HEK293 (cell line): ENCODE data around the gene INPPL1.

Experiments used
- GFI1B ChIP-seq: fragments of 450-650 bp; formaldehyde crosslinking; IDR thresholded peaks from 2 replicates; pipeline ENCODE4 v1.5.1; 2016; ENCODE audit warnings: missing biosample characterization, missing genetic modification characterization
- IKZF3 ChIP-seq: fragments of 450-650 bp; IDR thresholded peaks from 2 replicates; pipeline ENCODE4 v1.5.0; 2018; ENCODE audit warnings: missing biosample characterization, mild to moderate bottlenecking, missing genetic modification characterization, moderate library complexity
- PRDM10 ChIP-seq: fragments of 450-650 bp; formaldehyde crosslinking; IDR thresholded peaks from 2 replicates; pipeline ENCODE4 v1.5.1; 2016; ENCODE audit warnings: missing biosample characterization, missing genetic modification characterization
- ZBTB7A ChIP-seq: fragments of 450-650 bp; formaldehyde crosslinking; IDR thresholded peaks from 2 replicates; pipeline ENCODE4 v1.5.1; 2016; ENCODE audit warnings: low read depth, missing biosample characterization, missing genetic modification characterization
- ZNF133 ChIP-seq: fragments of 450-650 bp; formaldehyde crosslinking; IDR thresholded peaks from 2 replicates; pipeline ENCODE4 v1.5.1; 2016; ENCODE audit warnings: missing biosample characterization, missing genetic modification characterization
- ZNF138 ChIP-seq: fragments of 450-650 bp; formaldehyde crosslinking; IDR thresholded peaks from 2 replicates; pipeline ENCODE4 v1.5.1; 2016; ENCODE audit warnings: missing biosample characterization, missing genetic modification characterization, borderline replicate concordance
- ZNF514 ChIP-seq: fragments of 450-650 bp; formaldehyde crosslinking; IDR thresholded peaks from 2 replicates; pipeline ENCODE4 v1.5.1; 2016; ENCODE audit warnings: missing biosample characterization, missing genetic modification characterization

- TF ChIP-seq ZNF138 (tag by site-specific recombination) (no peak), ZNF133 (no peak), GFI1B (tag by site-specific recombination) (no peak), ZNF514 (no peak), PRDM10 (tag by site-specific recombination) (no peak), ZBTB7A (no peak), IKZF3 (tag by site-specific recombination) (no peak)
These were observed 19.7 kb upstream of the INPPL1 start for GRCh38 chr11:72204886-72205285.
